Activated naive CD4-positive, alpha-beta T cell treated with anti-CD3 and anti-CD28 coated beads, Interleukin-2, amount 10 ng/mL, durations not matched to agents 7 days and 5 days (primary cell): ENCODE measurements around the gene PTCH2.
A peak's percentile ranks its signal among the peaks of the same experiment; 100 is the strongest.

Experiments used
- CTCF ChIA-PET: fragments of 350-600 bp; sonication (Branson Sonifier 250); formaldehyde crosslinking; loops from one replicate; lab custom pipeline; 2021; ENCODE audit warnings: antibody characterized with exemption; lab: Charles Lee
- DNase-seq: peaks from one replicate; pipeline ENCODE4 v3.0.0-alpha.2; 2020
- H3K27ac Mint-ChIP-seq: one replicate; pipeline ENCODE4 v1.8.0; 2021; ENCODE audit warnings: mild to moderate bottlenecking, moderate library complexity, mixed read lengths
- H3K27me3 Mint-ChIP-seq: one replicate; pipeline ENCODE4 v1.8.0; 2021; ENCODE audit warnings: mild to moderate bottlenecking, mixed read lengths
- H3K36me3 Mint-ChIP-seq: one replicate; pipeline ENCODE4 v1.8.0; 2021; ENCODE audit warnings: mixed read lengths
- H3K4me1 Mint-ChIP-seq: one replicate; pipeline ENCODE4 v1.8.0; 2021; ENCODE audit warnings: mixed read lengths
- H3K4me3 Mint-ChIP-seq: one replicate; pipeline ENCODE4 v1.8.0; 2021; ENCODE audit warnings: mild to moderate bottlenecking, moderate library complexity, mixed read lengths
- H3K9me3 Mint-ChIP-seq: one replicate; pipeline ENCODE4 v1.8.0; 2021; ENCODE audit warnings: mixed read lengths

PTCH2 gene

GRCh38 chr1:44842862-44843655 is at the start of gene PTCH2:
TSS of gene PTCH2 (minus strand) at chr1:44843253. CDS start at chr1:44842932, 321 bp downstream.
- H3K9me3 Mint-ChIP-seq, result no peaks in the 10 kb centered on the region
- H3K4me3 Mint-ChIP-seq, result peak within 1 kb of the TSS; percentile 52
- no peak within 1 kb of the TSS for H3K27ac Mint-ChIP-seq
- peaks cover 3% of the 10 kb centered on the region for H3K36me3 Mint-ChIP-seq
- peaks cover 5% of the 10 kb centered on the region for H3K4me1 Mint-ChIP-seq
- peak; percentile 40 for DNase-seq
- CTCF ChIA-PET, result interaction anchor here (1.3 kb wide), 1 partner anchor 166 kb away, joined by 3 read pairs; no protein-coding TSS in a partner anchor
- H3K27me3 Mint-ChIP-seq, result peaks cover 39% of the 10 kb centered on the region

GRCh38 chr1:44890007-44890406 is 47.0 kb upstream of the PTCH2 start:
- Mint-ChIP-seq H3K4me1 (no peaks in the 10 kb centered on the region), H3K27ac (no peak overlapping the region), H3K4me3 (no peak overlapping the region), H3K36me3 (peaks cover 47% of the 10 kb centered on the region), H3K9me3 (peaks cover 34% of the 10 kb centered on the region), H3K27me3 (no peaks in the 10 kb centered on the region)
- DNase-seq, result no peak
- CTCF ChIA-PET, result no interaction called here

- CTCF ChIA-PET, result no interaction called here
- H3K27me3 Mint-ChIP-seq, result no peaks in the 10 kb centered on the region
- H3K27ac Mint-ChIP-seq, result no peak overlapping the region
- no peaks in the 10 kb centered on the region for H3K4me1 Mint-ChIP-seq
- no peak for DNase-seq
- peaks cover 56% of the 10 kb centered on the region for H3K36me3 Mint-ChIP-seq
- H3K4me3 Mint-ChIP-seq, result no peak overlapping the region
- peaks cover 28% of the 10 kb centered on the region for H3K9me3 Mint-ChIP-seq
These were observed 42.4 kb upstream of the PTCH2 start for GRCh38 chr1:44885406-44885805.

DNA sequence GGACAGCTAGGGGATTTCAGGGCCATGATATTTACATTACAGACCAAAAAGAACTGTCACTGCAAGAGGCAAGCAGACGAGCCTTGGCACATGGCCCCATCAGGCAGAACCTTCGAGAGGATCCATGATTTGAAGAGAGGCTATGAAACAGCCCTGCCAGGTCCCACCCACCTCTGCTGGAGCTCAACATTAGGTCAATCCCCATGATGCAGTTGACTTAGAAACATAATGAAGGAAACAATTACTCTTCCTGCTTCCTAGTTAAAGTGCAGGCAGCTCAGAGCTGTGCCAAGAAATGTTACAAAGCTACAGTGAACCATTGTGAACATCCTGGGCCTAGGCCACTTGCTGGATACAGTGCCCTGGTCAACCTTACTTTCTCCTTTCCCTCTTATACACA is 41.7 kb upstream of the PTCH2 start:
- no peak overlapping the region for H3K27ac Mint-ChIP-seq
- no peak for DNase-seq
- H3K36me3 Mint-ChIP-seq, result peaks cover 52% of the 10 kb centered on the region
- CTCF ChIA-PET, result interaction anchor here (0.5 kb wide), 1 partner anchor 169 kb away, joined by 4 read pairs; no protein-coding TSS in a partner anchor
- H3K4me1 Mint-ChIP-seq, result no peaks in the 10 kb centered on the region
- no peak overlapping the region for H3K4me3 Mint-ChIP-seq
- peaks cover 23% of the 10 kb centered on the region for H3K9me3 Mint-ChIP-seq
- no peaks in the 10 kb centered on the region for H3K27me3 Mint-ChIP-seq

DNA sequence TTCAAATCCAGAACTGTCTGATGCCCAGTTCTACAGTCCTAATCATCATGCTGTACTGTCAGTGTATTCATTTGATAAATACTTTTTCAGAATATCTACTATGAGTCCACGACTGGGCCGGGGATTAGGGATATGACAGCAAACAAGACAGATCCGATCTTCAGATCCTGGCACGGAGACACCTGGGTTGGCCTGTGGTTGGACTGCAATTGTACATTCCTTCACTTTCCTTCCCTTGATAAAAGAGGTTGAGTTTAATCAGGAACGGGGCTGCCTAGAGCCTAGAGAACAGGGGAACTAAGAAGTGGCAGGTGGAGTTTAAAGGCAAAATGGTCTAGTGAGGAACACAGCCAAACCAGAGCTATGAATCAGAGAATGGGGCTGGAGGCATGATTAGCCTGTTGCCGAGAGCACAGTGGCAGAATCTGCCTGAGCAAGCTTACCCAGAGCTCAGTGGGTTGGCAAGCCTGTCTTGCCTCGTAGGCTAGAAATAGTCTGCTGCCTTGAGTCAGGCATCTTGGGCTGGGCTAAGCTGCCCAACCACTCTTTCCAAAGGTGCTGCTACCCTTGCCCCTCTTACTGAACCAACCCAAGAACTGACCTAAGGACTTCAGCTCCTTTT is 38.1 kb upstream of the PTCH2 start:
- CTCF ChIA-PET, result interaction anchor here (0.8 kb wide), 1 partner anchor 90 kb away, joined by 3 read pairs; no protein-coding TSS in a partner anchor
- H3K4me1 Mint-ChIP-seq, result no peaks in the 10 kb centered on the region
- no peak overlapping the region for H3K27ac Mint-ChIP-seq
- H3K36me3 Mint-ChIP-seq, result peaks cover 31% of the 10 kb centered on the region
- H3K4me3 Mint-ChIP-seq, result no peak overlapping the region
- peaks cover 3% of the 10 kb centered on the region for H3K9me3 Mint-ChIP-seq
- no peaks in the 10 kb centered on the region for H3K27me3 Mint-ChIP-seq
- no peak for DNase-seq

DNA sequence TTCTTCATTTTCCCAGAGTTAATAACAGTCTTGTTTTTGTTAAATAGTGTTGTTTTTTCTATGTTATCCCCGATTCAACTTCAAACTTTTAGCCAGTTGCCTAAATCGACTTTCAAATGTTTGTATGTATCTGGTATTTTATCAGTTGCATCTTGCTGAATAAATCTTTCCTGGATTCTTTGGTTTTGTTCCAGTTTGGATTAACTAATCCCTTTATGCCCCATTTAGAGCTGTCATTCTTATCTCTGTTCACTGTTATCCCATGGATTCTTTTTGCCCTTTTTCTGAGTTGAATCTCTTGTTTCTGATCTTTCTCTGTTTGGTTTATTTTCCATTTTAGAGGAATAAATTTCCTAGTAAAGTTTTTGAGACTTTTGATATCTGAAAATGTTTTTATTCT is 31.1 kb upstream of the PTCH2 start:
- no peaks in the 10 kb centered on the region for H3K4me1 Mint-ChIP-seq
- CTCF ChIA-PET, result no interaction called here
- no peak overlapping the region for H3K27ac Mint-ChIP-seq
- DNase-seq, result no peak
- no peak overlapping the region for H3K4me3 Mint-ChIP-seq
- no peaks in the 10 kb centered on the region for H3K9me3 Mint-ChIP-seq
- H3K27me3 Mint-ChIP-seq, result no peaks in the 10 kb centered on the region
- peaks cover 25% of the 10 kb centered on the region for H3K36me3 Mint-ChIP-seq

DNA sequence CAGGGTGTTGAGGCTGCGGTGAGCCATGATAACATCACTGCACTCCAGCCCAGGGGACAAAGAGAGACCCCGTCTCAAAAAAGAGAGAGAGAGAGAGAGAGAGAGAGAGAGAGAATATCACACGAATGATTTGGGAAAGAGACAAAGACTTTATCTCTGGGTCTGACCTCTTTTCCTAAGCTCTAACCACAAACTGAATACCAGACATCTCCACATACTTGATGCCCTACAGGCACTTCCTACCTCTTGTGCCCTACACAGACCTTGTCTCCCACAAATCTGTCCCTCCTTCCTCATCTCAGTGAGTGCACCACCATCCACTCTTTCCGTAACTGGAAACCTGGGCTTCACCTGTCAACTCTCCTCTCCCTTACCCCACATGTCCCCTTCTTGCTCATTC is 27.0 kb upstream of the PTCH2 start:
- no peak overlapping the region for H3K4me3 Mint-ChIP-seq
- H3K9me3 Mint-ChIP-seq, result no peaks in the 10 kb centered on the region
- no peak for DNase-seq
- peaks cover 30% of the 10 kb centered on the region for H3K36me3 Mint-ChIP-seq
- no peaks in the 10 kb centered on the region for H3K27me3 Mint-ChIP-seq
- no peak overlapping the region for H3K27ac Mint-ChIP-seq
- CTCF ChIA-PET, result no interaction called here
- no peaks in the 10 kb centered on the region for H3K4me1 Mint-ChIP-seq

DNA sequence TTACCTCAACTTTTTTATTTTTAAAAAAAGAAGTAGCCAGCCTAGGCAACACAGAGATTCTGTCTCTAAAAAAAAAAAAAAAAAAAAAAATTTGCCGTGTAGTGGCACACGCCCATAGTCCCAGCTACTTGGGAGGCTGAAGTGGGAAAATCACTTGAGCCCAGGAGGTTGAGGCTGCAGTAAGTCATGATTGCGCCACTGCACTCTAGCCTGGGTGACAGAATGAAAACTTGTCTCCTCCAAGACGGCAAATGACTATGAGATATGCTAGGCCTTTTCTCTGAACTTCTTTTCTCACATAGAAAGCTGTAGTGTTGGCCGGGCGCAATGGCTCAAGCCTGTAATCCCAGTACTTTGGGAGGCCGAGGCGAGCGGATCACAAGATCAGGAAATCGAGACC is 24.7 kb upstream of the PTCH2 start:
- Mint-ChIP-seq H3K36me3 (peaks cover 18% of the 10 kb centered on the region), H3K4me3 (no peak overlapping the region), H3K27ac (no peak overlapping the region), H3K27me3 (no peaks in the 10 kb centered on the region), H3K9me3 (no peaks in the 10 kb centered on the region), H3K4me1 (no peaks in the 10 kb centered on the region)
- DNase-seq, result no peak
- CTCF ChIA-PET, result interaction anchor here (0.6 kb wide), 1 partner anchor 755 kb away, joined by 3 read pairs; no protein-coding TSS in a partner anchor

- DNase-seq, result no peak
- H3K4me1 Mint-ChIP-seq, result no peaks in the 10 kb centered on the region
- no peaks in the 10 kb centered on the region for H3K27me3 Mint-ChIP-seq
- H3K27ac Mint-ChIP-seq, result no peak overlapping the region
- CTCF ChIA-PET, result no interaction called here
- H3K4me3 Mint-ChIP-seq, result no peak overlapping the region
- H3K36me3 Mint-ChIP-seq, result peaks cover 6% of the 10 kb centered on the region
- no peaks in the 10 kb centered on the region for H3K9me3 Mint-ChIP-seq
These were observed 19.9 kb upstream of the PTCH2 start for GRCh38 chr1:44862829-44863401.

DNA sequence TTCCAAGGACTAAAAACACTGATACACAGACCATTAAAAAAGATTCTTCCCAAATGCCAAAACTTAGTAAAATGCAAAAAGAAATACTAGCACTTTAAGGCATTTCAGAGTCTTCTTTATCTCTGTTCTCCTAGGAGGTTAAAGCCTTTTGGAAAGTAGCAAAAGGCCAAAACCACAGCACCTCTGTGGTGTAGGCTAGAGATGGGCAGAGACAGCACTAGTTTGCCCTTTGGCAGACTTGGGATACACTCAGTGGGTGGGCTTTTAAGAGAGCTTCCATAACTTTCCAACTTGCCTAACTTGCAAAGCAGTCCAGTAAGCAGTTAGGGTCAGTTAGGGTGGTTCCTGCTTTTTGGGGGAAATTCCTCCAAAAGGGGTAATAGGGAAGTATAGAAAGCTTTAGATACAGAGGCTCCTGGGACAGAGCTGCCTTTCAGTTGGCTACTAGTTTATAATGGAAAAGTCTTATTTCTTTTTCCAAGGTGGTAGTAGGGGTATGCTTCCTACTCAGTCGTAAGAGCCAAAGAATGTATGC is 17.9 kb upstream of the PTCH2 start:
- no peaks in the 10 kb centered on the region for H3K9me3 Mint-ChIP-seq
- H3K4me3 Mint-ChIP-seq, result no peak overlapping the region
- H3K27me3 Mint-ChIP-seq, result no peaks in the 10 kb centered on the region
- DNase-seq, result no peak
- CTCF ChIA-PET, result interaction anchor here (1.0 kb wide), 1 partner anchor 25 kb away, joined by 4 read pairs; no protein-coding TSS in a partner anchor
- H3K4me1 Mint-ChIP-seq, result no peaks in the 10 kb centered on the region
- H3K36me3 Mint-ChIP-seq, result peaks cover 7% of the 10 kb centered on the region
- no peak overlapping the region for H3K27ac Mint-ChIP-seq

GRCh38 chr1:44860331-44860730 is 17.3 kb upstream of the PTCH2 start:
- Mint-ChIP-seq H3K9me3 (no peaks in the 10 kb centered on the region), H3K27me3 (no peaks in the 10 kb centered on the region), H3K36me3 (peaks cover 10% of the 10 kb centered on the region), H3K27ac (no peak overlapping the region), H3K4me3 (no peak overlapping the region), H3K4me1 (no peaks in the 10 kb centered on the region)
- DNase-seq, result no peak
- CTCF ChIA-PET, result interaction anchor here (1.0 kb wide), 1 partner anchor 25 kb away, joined by 4 read pairs; no protein-coding TSS in a partner anchor

DNA sequence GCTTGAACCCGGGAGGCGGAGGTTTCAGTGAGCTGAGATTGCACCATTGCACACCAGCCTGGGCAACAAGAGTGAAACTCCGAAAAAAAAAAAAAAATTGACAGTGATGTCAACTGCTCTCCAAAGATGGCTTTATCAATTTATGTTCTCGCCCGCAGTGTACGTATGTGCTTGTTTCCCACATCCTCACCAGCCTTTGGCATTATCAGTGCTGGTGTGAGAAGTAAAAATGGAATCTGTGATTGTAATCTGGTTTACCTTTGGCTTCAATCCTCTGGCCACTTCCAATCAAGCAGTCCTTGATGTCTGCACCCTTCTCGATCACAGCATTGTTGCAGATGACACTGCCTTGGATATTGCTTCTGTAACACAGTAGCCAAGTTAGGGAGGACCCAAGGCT is 14.4 kb upstream of the PTCH2 start:
- H3K4me3 Mint-ChIP-seq, result no peak overlapping the region
- no peak overlapping the region for H3K27ac Mint-ChIP-seq
- CTCF ChIA-PET, result no interaction called here
- peaks cover 18% of the 10 kb centered on the region for H3K36me3 Mint-ChIP-seq
- no peaks in the 10 kb centered on the region for H3K9me3 Mint-ChIP-seq
- no peak for DNase-seq
- no peaks in the 10 kb centered on the region for H3K27me3 Mint-ChIP-seq
- no peaks in the 10 kb centered on the region for H3K4me1 Mint-ChIP-seq

GRCh38 chr1:44855742-44856141 is 12.7 kb upstream of the PTCH2 start:
- Mint-ChIP-seq H3K27me3 (no peaks in the 10 kb centered on the region), H3K36me3 (peaks cover 18% of the 10 kb centered on the region), H3K9me3 (no peaks in the 10 kb centered on the region), H3K4me3 (no peak overlapping the region), H3K4me1 (no peaks in the 10 kb centered on the region), H3K27ac (no peak overlapping the region)
- no peak for DNase-seq
- CTCF ChIA-PET, result no interaction called here

DNA sequence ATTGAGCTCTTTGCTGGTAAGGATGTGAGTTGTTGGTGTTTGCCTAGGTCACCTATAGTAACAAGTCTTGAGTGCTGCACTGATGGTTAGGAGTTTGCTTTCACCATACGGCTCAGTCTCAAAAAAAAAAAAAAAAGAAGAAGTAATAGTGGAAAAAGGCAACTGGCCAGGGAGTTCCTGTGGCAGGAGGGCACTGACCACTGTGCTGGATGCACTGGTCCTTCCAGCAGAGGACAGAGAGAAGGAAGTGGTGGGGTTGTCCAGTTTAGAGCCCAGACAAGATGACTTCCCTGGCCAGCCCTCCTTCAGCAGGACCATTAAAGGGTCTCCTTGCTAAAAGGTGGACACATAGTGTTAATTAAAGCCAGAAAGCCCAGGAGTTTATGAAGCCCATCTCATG is 11.9 kb upstream of the PTCH2 start:
- CTCF ChIA-PET, result no interaction called here
- no peak for DNase-seq
- Mint-ChIP-seq H3K36me3 (peaks cover 19% of the 10 kb centered on the region), H3K4me1 (peaks cover 2% of the 10 kb centered on the region), H3K27ac (no peak overlapping the region), H3K27me3 (no peaks in the 10 kb centered on the region), H3K4me3 (no peak overlapping the region), H3K9me3 (no peaks in the 10 kb centered on the region)
